IMR-90 (cell line): Measurements from ENCODE around the gene PDE4B.

Source experiments
- BHLHE40 ChIP-seq: fragments of 150-350 bp; IDR thresholded peaks from 2 replicates; pipeline ENCODE4 v1.6.1; 2016; ENCODE audit warnings: mild to moderate bottlenecking, low read depth, low read length
- CTCF ChIP-seq: conservative IDR thresholded peaks from 2 replicates; pipeline ENCODE4 v1.5.1; 2012; ENCODE audit warnings: mild to moderate bottlenecking, low read depth, low read length, improper control_type of control experiment
- POLR2A ChIP-seq: IDR thresholded peaks from 2 replicates; pipeline ENCODE4 v1.6.1; 2012; ENCODE audit warnings: mild to moderate bottlenecking, low read depth, low read length
- RFX5 ChIP-seq: IDR thresholded peaks from 2 replicates; pipeline ENCODE4 v1.8.0; 2012; ENCODE audit warnings: low read depth, mild to moderate bottlenecking, low read length, moderate library complexity

GRCh38 chr1:66270119-66270812 lies 477.6 kb downstream of the PDE4B start:
- TF ChIP-seq RFX5 = no peak
- no peak for TF ChIP-seq CTCF
- TF ChIP-seq POLR2A = no peak
- no peak for TF ChIP-seq BHLHE40
